Osteoblast (primary cell): ENCODE data around the gene CD63. TPM values are rescaled to one million over a fixed set of nuclear protein-coding genes. Genes with fewer than 3 reads are reported as not detected.

Experiments
- DNase-seq: peaks from one replicate; pipeline ENCODE4 v3.0.0; 2011; ENCODE audit warnings: low spot score, mixed read lengths; ENCODE audit not compliant: insufficient read length; ENCODE audit errors: missing footprints
- H2AFZ ChIP-seq: 2 replicates; pipeline ENCODE4 v1.6.0; 2011; ENCODE audit warnings: mild to moderate bottlenecking, low read length
- H3K27ac ChIP-seq: 2 replicates; pipeline ENCODE4 v1.5.1; 2011; ENCODE audit warnings: mild to moderate bottlenecking, low read depth, low read length, moderate library complexity
- H3K27me3 ChIP-seq: 2 replicates; pipeline ENCODE4 v1.6.0; 2012; ENCODE audit warnings: mild to moderate bottlenecking, control low read depth, inconsistent platforms, low read length, moderate library complexity; ENCODE audit not compliant: insufficient read depth
- H3K36me3 ChIP-seq: 2 replicates; pipeline ENCODE4 v1.5.1; 2011; ENCODE audit warnings: mild to moderate bottlenecking, low read length, control low read depth, moderate library complexity; ENCODE audit not compliant: insufficient read depth
- H3K4me1 ChIP-seq: 2 replicates; pipeline ENCODE4 v1.5.1; 2011; ENCODE audit warnings: mild to moderate bottlenecking, low read length, control low read depth, moderate library complexity; ENCODE audit not compliant: insufficient read depth
- H3K4me2 ChIP-seq: 2 replicates; pipeline ENCODE4 v1.6.0; 2011; ENCODE audit warnings: mild to moderate bottlenecking, low read length; ENCODE audit not compliant: insufficient read depth
- H3K4me3 ChIP-seq: fragments of 200-600 bp; sonication (generic); 3 replicates; pipeline ENCODE4 v1.5.1; 2012; ENCODE audit warnings: mild to moderate bottlenecking, low read length, inconsistent platforms; ENCODE audit not compliant: insufficient read depth
- H3K79me2 ChIP-seq: 2 replicates; pipeline ENCODE4 v1.6.0; 2012; ENCODE audit warnings: mild to moderate bottlenecking, low read length, control low read depth, inconsistent platforms; ENCODE audit not compliant: insufficient read depth
- H3K9me3 ChIP-seq: 2 replicates; pipeline ENCODE4 v1.5.1; 2011; ENCODE audit warnings: low read depth, low read length, control low read depth
- H4K20me1 ChIP-seq: 2 replicates; pipeline ENCODE4 v1.6.0; 2012; ENCODE audit warnings: mild to moderate bottlenecking, low read length, control low read depth; ENCODE audit not compliant: insufficient read depth
- CTCF ChIP-seq: IDR thresholded peaks from 2 replicates; pipeline ENCODE4 v1.5.1; 2011; ENCODE audit warnings: mild to moderate bottlenecking, low read depth, low read length, moderate library complexity; ENCODE audit errors: extremely low read depth
- total RNA-seq: library from RNA; depleted of rRNA; stranded (reverse); fragments of >200 nt; gene quantifications from 2 replicates; pipeline ENCODE4 v1.2.3, GENCODE V29; 2012

The CD63 gene
- total RNA-seq, 1 donor, result 3,072 TPM

GRCh38 chr12:55721601-55722213 lies 7.1 kb downstream of the CD63 start:
- Histone ChIP-seq H3K4me2 (peak overlapping the region; percentile 78), H3K79me2 (peaks cover 33% of the 10 kb centered on the region), H4K20me1 (peaks cover 38% of the 10 kb centered on the region), H3K36me3 (peaks cover 38% of the 10 kb centered on the region), H2AFZ (no peak overlapping the region), H3K9me3 (no peaks in the 10 kb centered on the region), H3K4me3 (peak overlapping the region; percentile 61), H3K27ac (peak overlapping the region; percentile 65), H3K4me1 (peaks cover 82% of the 10 kb centered on the region), H3K27me3 (no peaks in the 10 kb centered on the region)
- DNase-seq, result peak; percentile 66
- TF ChIP-seq CTCF, result no peak

- H3K4me1 ChIP-seq, result peaks cover 77% of the 10 kb centered on the region
- peaks cover 33% of the 10 kb centered on the region for H4K20me1 ChIP-seq
- no peaks in the 10 kb centered on the region for H3K27me3 ChIP-seq
- no peaks in the 10 kb centered on the region for H3K9me3 ChIP-seq
- peak overlapping the region; percentile 78 for H3K4me2 ChIP-seq
- H3K4me3 ChIP-seq, result peak overlapping the region; percentile 63
- H3K27ac ChIP-seq, result peak overlapping the region; percentile 65
- TF ChIP-seq CTCF, result peak; percentile 78
- peaks cover 30% of the 10 kb centered on the region for H3K36me3 ChIP-seq
- no peak overlapping the region for H2AFZ ChIP-seq
- peaks cover 26% of the 10 kb centered on the region for H3K79me2 ChIP-seq
- peak; percentile 94 for DNase-seq
Measured at GRCh38 chr12:55720894-55721444, 7.8 kb downstream of the CD63 start.

- Histone ChIP-seq H3K9me3 (no peaks in the 10 kb centered on the region), H3K27ac (peak within 1 kb of the TSS; percentile 82), H3K4me3 (peak within 1 kb of the TSS; percentile 63), H3K4me2 (peak within 1 kb of the TSS; percentile 83), H3K27me3 (no peaks in the 10 kb centered on the region), H3K4me1 (peaks cover 76% of the 10 kb centered on the region), H2AFZ (no peak within 1 kb of the TSS), H4K20me1 (peaks cover 24% of the 10 kb centered on the region), H3K79me2 (peaks cover 17% of the 10 kb centered on the region), H3K36me3 (peaks cover 22% of the 10 kb centered on the region)
- DNase-seq, result peak; percentile 98
- TF ChIP-seq CTCF, result no peak
Measured at GRCh38 chr12:55720071-55720564, 8.7 kb downstream of the CD63 start, which contains the start of gene RDH5. RDH5 (plus strand) TSS chr12:55720393; CDS start chr12:55721185, 792 bp downstream.

GRCh38 chr12:55719371-55719770 lies 9.4 kb downstream of the CD63 start:
- Histone ChIP-seq H4K20me1 (peaks cover 19% of the 10 kb centered on the region), H2AFZ (no peak overlapping the region), H3K27me3 (no peaks in the 10 kb centered on the region), H3K4me3 (no peak overlapping the region), H3K36me3 (peaks cover 15% of the 10 kb centered on the region), H3K4me1 (peaks cover 74% of the 10 kb centered on the region), H3K27ac (peak overlapping the region; percentile 82), H3K79me2 (peaks cover 11% of the 10 kb centered on the region), H3K9me3 (no peaks in the 10 kb centered on the region), H3K4me2 (peak overlapping the region; percentile 83)
- TF ChIP-seq CTCF, result no peak
- DNase-seq, result peak; percentile 44
